GM12878 (cell line): ENCODE measurements around the gene TMEM128.

Experiments used
- MAX ChIP-seq: IDR thresholded peaks from 2 replicates; pipeline ENCODE4 v1.6.1; 2012; ENCODE audit warnings: low read depth, low read length, improper control_type of control experiment
- SRF ChIP-seq, 2 experiments: IDR thresholded peaks; 2 replicates each; pipeline ENCODE4 v1.6.1; 2011; ENCODE audit warnings: low read depth in 2 of 2, low read length in 2 of 2, mild to moderate bottlenecking in 1 of 2, moderate library complexity in 1 of 2
- USF1 ChIP-seq: IDR thresholded peaks from 2 replicates; pipeline ENCODE4 v1.6.1; 2011; ENCODE audit warnings: borderline replicate concordance, low read depth, mild to moderate bottlenecking, moderate library complexity, mixed read lengths, low read length; ENCODE audit not compliant: insufficient read depth; ENCODE audit errors: extremely low read length

GRCh38 chr4:4269856-4270255 is 21.8 kb upstream of the TMEM128 start:
- TF ChIP-seq USF1, result no peak
- no peak for TF ChIP-seq SRF (IDR thresholded peaks at IDR 0.05; ENCODE audit: low read depth in 2 of 2, low read length in 2 of 2)
- no peak for TF ChIP-seq MAX
